HG03571 (cell line): ENCODE measurements around the gene MPZL1.

ENCODE experiments used
- ATAC-seq: cut with Tn5 transposase; IDR thresholded peaks from one replicate; pipeline ENCODE4 v1.9.1; 2021; ENCODE audit not compliant: unreplicated experiment

Gene MPZL1

DNA sequence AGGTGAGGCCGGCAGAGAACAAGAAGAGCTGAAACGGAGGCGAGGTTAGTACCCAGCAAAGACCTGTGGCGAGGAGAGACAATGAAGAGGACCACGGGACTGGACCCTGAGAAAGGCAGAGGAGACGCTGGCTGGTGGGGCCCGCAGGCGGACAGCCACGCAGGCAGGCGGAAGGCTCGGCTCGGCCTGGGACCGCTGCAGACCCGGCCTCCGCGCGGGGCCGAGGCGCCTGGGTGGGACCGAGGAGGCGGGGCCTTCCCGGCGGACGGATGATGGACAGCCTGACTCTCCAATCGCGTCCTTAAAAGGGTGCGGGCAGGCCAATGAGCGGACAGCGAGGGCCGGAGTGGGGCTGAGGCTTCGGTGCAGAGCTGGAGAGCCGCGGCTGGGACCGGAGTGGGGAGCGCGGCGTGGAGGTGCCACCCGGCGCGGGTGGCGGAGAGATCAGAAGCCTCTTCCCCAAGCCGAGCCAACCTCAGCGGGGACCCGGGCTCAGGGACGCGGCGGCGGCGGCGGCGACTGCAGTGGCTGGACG, at the start of gene MPZL1:
TSS of gene MPZL1 (plus strand) at position 366 of the 535 bp plus-strand sequence. CDS start 170 bp downstream, outside the sequence.
- ATAC-seq = peak; percentile 88

DNA sequence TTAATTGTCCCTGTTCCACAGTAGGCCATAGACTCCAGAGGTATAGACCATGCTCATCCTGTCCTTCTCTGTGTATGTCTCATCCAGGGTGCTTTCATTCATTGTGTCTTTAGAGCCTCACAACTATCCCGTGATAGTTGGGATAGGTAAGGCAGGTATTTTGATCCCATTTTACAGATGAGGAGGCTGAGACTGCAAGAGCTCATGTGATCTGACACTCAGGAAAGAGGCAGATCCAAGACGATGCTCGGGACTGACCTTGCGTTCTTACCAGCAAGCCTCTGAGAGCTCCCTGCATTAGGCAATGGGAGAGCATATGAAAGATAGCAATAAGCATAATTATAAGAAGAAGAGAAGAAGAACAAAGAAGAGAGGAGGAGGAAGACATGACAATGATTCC, 49.0 kb upstream of the MPZL1 start:
- ATAC-seq = no peak

DNA sequence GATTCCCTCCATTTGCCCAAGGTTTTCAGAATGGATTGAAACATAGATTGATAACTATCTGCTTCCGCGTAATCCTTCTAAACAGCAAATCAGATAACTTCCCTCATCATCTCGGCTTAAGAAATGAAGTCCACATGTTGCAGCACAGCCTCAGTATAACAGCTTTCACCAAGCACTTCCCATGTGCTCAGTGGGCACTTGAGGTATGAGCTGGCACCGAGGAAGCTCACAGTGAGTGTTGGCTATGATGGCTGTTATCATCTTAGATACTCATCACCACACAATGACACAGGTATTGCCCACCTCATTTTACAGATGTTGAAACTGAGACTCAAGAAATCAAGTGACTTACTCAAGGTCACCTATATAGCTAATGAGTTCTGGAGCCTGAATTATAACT, 48.5 kb upstream of the MPZL1 start:
- ATAC-seq = no peak

DNA sequence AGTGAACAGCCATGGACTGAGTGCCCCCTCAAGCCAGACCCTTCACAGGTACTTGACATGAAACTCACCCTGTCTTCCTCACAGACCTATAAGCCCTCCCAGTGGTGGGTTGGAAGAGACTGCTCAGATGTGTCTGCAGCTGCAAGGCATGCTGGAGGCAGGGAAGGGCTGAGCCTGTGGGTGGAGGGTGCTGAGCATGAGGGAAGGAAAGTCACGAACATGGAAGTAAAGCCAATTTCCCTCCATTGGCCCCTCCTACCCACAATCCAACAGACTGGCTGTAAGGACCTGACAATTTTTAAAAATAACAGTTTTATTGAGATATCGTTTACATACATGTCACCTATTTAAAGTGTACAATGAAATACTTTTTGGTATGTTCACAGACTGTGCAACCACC, 47.6 kb upstream of the MPZL1 start:
- ATAC-seq = no peak

DNA sequence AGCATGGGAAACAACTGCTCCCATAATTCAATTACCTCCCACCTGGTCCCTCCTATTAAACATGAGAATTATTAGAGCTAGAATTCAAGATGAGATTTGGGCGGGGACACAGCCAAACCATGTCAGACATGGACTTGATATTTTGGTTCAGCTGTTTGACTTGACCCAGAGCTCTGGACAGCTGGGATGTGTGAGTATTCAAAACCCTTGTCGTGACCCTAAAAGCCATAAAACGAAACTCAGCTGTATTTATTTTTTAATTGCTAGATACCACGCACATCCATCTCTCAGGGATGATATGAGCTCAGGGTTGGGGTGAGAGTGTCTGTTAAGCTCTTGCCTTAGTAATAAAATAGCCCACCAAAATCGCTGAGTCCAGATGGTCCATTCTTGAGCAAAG, 46.3 kb upstream of the MPZL1 start:
- ATAC-seq = no peak

DNA sequence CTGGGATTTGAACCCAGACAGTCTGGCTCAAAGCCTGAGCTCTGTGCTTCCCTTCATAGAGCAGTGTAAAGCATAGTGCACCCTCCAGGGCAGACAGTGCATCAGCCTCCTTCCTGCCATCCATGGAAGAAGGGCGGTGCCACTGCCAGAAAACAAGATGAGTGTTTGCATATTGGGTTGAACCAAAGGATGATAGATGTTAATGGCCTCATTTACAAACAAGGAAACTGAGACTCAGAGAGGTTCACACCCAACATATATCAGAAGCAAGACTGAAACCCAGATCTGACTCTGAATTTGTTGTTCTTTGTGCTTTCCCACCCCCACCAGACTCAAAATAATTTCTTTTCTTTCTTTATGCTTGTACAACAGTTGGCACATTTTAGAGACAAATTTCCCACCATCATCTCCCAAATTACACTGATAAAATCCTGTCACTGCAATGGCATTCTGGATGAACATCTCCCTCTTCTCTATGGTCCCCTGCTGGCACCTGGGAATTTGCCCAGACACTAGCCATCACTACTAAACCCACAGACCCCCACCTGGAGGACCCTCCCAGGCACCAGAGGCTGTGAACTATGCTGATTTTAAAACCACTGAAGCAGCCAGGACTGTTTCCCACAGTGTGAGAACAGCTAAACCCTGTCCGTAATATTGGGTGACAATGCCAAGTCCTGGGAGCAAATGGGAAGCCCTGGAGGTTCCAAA, 45.4 kb upstream of the MPZL1 start:
- ATAC-seq = peak; percentile 46

DNA sequence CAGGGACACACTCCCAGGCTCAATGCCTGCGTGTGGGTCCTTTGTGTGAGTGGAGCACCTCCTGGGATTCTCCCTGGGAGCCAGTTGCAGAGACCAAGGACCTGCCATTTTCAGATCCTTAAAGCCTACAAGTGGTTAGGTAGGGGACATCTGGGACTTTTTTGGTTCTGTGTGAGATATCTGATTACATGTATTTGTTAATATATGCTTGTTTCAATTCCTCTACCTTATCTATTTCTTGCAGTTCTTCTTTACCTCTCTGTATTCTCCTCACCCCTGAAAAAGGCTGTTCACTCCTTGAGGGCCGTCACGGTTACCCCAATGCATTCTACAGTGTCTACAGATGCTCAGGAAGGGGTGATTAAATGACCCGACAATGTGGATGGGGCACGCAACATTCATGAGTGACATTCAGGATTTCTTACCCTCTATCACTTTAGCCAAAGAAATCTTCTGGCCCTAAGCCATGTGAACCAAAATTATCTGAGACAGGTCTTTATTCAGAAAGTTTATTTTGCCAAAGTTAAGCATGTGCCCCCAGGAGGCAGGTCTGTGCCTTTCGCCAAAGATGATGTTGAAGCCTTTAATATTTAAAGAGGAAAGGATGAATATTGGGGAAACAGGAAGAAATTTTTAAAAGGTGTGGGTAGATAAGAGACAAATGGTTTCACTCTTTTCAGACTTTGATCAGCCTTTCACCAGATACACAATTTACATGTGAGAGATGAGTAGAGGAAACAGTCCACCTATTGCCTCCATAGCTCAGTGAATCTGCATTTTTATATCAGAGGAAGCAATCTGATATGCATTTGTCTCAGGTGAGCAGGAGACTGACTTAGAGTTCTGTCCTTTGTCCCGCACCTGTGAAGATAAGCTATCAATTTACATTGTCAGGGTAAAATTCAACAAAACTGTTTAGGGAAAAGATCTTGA, 44.6 kb upstream of the MPZL1 start:
- no peak for ATAC-seq

DNA sequence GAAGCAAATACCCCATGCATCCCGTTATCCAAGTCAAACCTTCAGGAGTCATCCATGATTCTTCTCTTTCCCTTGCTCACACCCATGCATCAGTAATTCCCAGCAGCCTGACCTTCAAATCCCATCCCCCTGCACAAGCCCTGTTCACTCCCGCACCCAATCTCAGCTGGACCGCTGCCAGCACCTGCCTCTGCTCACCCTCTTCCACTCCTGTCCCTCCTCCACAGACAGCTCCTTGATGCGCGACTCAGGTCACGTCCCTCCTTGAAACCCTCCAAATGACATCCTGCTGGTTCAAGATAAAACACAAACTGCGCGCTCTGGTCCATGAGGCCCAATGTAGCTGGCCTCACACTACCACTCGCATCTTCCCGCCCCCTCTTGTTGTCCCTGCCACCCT, 43.4 kb upstream of the MPZL1 start:
- ATAC-seq = no peak

DNA sequence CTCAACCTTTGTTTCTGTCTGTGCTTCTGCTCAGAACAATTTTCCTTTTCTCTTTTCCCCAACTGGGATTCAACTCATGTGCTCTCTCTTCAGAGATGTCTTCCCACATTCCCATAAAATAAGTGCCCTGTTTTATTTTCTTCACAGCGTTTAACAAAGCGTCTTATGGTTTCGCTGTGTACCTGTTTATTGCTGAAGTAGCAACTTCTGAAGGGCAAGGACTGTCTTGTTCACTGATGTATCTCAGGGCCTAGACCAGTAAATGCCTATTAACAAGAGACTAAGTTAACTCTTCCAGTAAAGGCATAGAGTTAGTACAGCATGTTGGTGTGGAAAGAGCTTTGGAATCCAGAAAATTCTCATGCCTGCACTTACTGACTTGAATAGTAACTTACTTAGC, 42.9 kb upstream of the MPZL1 start:
- ATAC-seq = no peak

DNA sequence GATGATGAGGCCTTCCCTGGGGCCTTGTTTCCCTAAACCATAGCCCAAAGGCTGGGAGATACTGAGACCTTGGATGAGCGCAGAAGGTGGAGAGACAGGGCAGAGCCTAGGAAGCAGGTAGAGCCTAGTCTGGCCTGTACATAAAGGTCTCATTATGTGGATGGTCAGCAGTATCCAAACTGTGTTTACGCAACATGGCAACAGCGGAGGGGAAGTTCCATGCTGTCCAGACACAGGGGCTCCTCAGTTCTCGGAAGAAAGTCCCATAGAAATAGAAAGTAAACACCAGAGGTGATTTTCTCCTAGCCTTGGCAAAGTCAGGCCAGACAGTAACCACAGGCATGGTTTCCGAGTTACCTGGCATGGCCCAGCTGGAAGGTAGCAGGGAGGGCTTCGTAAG, 42.1 kb upstream of the MPZL1 start:
- ATAC-seq = no peak

DNA sequence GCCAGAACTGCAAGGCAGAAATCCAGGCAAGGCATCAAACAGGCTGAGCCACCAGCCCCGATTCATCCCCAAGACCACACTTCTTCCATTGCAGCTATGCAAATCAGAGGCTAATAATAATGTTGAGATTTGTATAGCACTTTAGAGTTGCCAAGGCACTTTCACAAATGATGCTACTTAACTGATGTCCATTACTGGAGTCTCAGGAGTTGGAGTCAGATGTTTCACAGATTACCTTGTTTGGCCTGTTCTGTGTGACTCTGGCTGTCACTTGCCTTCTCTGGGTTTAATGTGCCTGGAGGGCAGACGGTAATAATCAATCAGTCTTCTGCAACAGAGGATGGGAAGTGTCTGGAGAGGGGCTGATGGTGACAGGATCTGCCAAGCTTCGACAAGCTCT, 40.8 kb upstream of the MPZL1 start:
- no peak for ATAC-seq

DNA sequence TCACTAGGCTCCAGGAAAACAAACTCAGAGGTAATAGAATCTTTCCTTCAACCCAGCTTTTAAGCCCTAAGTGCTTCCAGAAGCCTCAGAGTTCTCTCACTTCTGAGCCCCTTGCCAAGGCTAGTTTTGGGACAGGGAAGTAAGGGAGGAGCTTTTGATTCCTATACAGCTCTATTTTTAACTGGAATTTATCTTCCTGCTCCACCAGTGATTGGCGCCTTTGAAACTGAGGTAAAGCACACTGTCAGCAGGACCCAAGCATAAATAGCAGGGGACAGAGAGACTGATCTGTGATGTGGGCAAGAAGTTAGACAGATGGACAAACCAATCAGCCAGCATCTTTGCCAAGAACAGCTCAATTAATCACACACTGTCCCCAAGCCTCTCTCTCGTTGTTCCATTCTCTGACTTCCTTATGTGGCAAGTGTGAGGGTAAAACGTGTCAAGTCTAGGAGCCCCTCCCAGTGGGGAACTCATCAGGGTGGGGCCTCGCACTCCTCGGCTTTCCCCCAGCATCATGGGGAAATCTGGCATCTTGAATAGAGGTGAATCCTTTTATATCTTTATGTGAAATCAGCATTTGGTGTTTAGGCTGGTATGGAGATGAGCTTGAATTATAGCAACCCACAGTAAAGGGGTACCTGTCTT, 40.2 kb upstream of the MPZL1 start:
- no peak for ATAC-seq

DNA sequence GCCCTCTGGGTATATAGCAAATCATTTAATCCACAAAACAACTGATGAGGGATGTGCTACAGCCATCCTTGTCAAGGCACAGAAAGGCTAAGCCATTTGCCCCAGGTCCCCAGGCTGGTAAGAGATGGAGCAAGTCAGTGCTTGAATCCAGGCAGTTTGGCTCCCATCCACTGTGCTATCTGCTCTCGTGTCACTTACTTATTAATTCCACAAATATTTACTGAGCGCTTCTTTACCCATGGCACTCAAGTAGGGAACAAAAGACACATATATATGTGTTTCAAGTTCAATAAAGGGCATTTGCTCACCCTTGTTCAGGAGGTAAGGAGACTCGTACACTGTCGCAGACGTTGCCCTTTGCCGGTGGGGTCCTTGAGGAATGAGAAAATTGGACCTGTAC, 38.6 kb upstream of the MPZL1 start:
- ATAC-seq = no peak

DNA sequence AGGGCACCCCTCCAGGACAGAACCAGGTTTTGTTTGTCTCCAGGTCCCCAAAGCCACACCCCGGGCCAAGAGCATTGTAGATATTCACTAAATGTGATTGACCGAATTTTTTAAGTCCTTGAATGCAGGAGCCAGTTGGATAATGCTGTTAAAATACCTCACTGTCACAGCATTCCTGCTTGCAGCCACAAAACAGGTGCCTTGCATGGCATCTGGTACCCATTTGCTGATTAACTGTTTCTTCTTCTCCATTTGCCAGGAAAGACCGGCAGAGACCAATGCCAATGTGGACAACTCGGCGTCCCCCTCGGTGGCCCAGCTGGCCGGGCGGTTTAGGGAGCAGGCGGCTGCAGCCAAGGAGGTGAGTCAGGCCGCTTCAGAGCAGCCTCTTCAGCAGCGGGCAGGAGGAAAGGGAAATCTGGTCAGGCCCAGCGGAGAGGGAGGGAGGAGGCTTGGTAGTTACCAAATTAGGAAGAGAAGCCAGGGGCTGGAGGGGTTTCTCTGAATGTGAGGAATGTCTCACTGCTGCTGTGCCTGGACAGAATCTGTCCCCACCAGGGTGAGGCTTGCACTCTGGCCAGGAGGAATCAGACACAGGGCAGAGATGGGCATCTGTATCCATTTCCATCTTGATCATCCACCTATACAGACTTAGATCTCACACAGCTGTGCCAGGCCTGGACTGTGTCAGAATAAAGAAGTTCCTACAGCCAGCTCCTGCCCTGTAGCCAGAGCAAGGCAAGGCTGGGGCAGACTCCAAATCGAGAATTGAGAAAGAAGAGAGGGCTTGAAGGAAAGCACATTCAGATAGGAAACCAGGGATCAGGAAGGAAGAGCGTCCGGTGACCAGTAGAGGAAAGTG, 37.9 kb upstream of the MPZL1 start:
- ATAC-seq = no peak

DNA sequence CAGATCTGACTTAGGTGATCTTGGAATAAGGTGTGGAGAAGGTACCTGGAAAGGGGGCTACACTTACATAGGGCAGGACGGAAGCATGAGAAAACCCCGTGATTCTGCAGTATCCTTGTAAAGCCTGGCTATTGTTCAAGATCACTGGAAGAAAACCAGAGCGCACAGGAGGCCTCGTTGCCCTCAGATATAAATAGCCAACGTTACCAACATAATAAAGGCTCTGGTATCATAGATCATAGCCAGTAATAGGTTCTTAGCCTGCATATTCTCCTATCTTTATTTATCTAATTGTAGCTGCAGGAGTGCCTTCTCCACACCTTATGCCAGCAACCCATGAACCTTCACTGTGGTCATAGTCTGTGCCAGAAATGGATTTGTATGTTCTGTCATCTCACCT, 35.9 kb upstream of the MPZL1 start:
- no peak for ATAC-seq

DNA sequence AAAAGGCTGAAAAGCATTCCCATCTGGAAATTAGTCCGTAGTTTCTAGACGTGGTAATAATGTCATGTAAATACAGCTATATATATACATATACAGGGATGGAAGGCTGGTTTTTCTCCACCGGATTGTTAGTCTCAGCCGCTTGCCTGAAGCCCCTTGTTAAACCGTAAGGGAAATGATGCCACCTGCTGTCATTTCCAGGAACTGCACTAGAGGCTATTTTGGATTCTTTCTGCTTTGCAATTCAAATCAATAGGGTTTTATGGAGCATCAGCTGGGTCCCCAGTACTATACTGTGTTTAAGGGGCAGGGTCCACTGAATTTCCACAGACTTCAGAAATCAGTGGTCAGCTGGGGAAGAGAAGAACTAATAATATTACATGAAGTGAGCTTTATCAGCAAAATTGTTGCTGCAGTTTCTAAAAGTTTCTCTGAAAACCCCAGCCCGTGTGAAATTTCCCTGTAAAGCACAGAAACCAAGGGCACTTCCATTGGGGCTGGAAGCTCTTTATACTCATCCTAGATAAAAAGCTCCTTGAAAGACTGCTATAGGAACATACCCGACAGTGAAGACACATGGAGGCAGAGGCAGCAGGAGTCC, 33.8 kb upstream of the MPZL1 start:
- no peak for ATAC-seq

DNA sequence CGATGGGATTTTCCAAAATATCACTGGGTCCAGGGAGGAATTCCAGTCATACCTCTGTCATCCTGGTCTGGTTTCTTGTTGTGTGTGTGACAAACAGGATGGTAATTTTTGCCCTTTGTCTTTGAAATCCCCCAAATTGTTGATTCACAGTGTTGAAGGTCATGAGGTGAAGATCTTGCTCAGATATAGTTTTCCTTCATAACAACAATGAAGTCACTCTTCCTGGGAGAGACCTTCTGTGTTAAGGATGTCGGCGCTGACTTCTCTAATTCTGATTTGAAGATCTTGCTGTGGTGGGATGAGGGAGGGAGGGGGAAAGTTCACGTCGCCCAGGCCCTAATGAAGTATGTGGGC, 32.2 kb upstream of the MPZL1 start:
- no peak for ATAC-seq

DNA sequence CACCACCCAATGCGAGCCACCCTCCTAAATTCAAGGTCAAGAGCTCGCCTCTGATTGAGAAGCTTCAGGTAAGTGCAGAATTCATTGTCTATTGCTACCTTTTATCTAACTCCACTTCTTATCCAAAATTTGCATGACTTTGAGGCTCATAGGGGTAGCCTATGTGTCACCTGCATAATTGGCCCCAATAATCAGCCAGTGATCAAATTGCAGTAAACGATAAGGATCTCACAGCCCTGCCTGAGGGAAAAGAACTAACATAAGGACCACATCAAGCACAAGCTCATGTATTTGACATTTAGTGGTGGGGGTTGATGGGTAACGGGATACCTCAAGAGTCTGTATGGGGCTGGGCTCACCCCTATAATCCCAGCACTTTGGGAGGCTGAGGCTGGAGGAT, 31.7 kb upstream of the MPZL1 start:
- ATAC-seq = no peak

DNA sequence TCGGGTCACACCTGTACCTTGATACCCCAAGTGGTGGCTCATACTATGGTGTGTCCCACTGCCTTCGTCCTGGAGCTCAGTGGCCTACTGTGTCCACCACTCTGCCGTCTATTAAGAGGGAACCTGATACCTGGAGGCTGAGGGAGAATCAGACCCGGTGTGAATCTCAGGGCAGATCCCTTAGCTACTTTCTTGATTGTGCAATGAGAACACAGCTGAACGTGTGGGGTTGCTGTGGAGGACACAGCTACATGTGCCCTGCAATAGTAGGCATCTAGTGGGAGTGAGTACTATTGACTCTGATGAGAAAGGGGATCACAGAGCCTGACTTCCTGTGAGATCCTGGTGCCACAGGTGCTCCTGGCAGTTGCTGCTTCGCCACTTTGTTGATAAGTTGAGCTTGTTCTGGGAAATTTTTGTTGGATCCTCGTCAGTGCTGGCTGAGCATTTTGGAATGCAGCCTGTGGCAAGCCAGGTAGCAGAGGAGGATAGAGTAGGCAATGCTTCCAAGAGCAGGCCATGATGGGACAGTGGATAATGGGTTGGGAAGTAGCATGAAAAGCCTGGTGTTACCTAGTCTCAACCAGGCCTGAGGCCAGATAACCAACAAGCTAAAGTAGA, 28.2 kb upstream of the MPZL1 start:
- ATAC-seq = no peak

DNA sequence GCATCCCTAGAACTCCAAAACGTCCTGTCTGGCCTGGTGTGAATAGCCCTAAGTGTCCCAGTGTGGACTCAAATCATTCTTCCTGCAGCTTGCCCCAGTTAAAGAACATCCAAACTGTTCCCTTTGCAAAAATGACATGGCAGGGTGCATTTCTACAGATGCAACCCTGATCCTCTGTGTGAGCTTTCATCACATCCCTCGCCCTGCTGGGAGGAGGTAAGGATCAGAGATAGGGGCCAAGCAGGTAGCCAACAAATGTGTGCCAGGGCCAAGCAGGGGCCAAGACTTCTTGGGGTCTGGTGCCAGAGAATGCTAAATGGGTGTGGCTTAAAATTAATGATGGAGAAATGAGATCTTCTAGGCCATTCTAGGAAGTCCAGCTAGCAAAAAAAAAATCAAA, 27.1 kb upstream of the MPZL1 start:
- ATAC-seq = no peak
